Stimulated activated CD8-positive, alpha-beta memory T cell treated with anti-CD3 and anti-CD28 coated beads, Interleukin-12 subunit alpha, Interleukin-12 subunit beta, amount 100 ng/mL, for 24 hours (primary cell): Measurements from ENCODE around the gene TRAPPC10.

ENCODE experiments used
- DNase-seq: peaks from one replicate; pipeline ENCODE4 v3.0.0-alpha.2; 2020; ENCODE audit errors: extremely low read depth

Gene TRAPPC10

GRCh38 chr21:44011579-44012473 lies at the start of gene TRAPPC10:
Gene TRAPPC10, plus strand, starts transcription at chr21:44012309. Its CDS starts 185 bp downstream, at chr21:44012494.
- peak; percentile 55 for DNase-seq

- DNase-seq: no peak
These were observed 46.1 kb upstream of the TRAPPC10 start for GRCh38 chr21:43965911-43966585.

GRCh38 chr21:43966946-43967512 lies 45.1 kb upstream of the TRAPPC10 start:
- no peak for DNase-seq

DNA sequence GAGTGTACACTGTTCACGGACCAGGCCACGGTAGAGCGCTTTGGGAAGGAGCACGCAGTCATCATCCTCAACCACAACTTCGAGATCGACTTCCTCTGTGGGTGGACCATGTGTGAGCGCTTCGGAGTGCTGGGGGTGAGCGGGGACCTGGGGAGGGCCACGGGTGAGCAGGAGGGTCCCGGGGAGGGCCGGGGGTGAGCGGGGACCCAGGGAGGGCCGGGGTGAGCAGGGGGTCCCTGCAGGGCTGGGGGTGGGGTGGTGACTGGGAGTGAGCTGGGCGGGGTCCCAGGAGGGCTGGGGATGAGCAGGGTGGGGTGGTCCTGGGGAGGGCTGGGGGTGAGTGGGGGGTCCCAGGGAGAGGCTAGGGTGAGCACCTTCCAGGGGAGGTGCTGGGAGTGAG lies 44.1 kb upstream of the TRAPPC10 start:
- no peak for DNase-seq

DNA sequence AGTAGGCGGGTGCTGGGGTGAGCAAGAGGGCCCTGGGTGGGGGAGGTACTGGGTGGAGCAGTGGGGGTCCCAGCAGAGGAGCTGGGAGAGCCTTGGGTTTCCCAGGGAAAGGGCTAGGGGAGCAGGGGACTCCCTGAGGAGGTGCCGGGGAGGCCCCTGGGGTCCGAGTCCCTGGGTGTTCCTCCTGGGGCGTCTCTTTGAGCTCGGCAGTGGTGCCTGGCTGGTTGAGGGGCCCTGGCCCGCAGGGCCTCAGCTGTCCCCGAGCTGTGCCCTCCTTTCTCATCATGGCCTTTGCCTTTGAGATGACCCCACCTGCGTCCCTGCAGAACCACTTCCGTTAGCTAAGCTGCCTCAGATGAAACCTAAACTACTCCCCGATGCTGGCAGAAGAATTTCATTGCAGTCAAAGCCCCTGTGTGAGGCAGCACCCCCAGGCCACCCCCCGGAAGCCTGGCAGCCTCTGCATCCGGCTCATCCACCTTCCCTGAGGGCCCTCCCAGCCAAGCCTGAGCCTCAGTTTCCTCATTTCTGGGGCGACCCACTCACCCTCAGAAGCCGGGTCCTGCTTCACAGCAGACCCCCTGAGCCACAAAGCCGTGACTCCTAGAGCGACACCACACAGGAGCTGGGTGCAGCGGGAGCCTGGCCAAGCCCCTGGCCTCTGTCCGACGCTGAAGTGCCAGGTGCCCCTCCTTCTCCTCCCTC lies 43.5 kb upstream of the TRAPPC10 start:
- DNase-seq: no peak

GRCh38 chr21:43969115-43969444 lies 43.0 kb upstream of the TRAPPC10 start:
- DNase-seq: no peak

- DNase-seq: no peak
These were observed 41.6 kb upstream of the TRAPPC10 start for GRCh38 chr21:43970551-43970950.

DNA sequence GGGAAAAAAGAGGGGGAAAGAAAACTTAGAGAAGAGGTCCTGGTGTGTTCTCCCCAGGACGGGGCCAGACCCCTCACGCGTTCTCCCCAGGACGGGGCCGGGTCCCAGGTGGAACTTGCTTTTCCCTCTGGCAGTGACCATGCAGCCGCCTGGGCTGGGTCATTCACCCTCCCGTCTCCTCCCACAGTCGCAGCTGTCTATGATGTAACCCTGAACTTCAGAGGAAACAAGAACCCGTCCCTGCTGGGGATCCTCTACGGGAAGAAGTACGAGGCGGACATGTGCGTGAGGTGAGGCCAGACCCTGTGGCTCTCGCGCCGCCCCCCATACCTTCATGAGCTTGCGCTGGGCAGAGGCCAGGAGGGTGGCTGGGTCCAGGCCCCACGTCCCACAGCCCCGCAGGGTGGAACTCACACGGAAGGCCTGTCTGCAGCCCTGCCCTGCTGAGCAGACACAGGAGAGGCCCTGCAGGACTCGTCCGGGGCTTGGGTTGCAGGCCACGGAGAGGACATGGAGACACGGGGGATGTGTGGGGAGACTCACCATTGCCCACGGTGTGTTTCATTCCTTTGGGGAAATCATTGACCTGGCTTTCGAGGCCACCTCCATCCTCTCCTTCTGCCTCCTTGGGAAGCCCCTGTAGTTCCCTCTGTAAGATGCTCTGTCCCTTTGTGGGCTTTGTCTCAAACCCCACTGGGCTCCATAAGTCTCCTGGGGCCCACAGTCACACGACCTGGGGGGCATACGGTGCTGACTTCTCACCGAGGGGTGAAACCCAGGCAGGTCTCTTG lies 40.7 kb upstream of the TRAPPC10 start:
- DNase-seq: no peak

DNA sequence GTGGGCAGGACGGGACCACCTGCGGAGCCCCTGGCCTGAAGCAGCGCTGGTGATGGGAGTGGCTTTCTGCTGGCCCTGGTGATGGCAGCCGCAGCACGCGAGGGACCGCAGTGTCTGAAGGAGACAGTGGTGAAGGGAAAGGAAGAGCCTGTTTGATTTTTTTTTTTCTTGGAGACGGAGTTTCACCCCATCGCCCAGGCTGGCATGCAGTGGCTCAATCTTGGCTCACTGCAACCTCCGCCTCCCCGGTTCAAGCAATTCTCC lies 40.2 kb upstream of the TRAPPC10 start:
- no peak for DNase-seq

DNA sequence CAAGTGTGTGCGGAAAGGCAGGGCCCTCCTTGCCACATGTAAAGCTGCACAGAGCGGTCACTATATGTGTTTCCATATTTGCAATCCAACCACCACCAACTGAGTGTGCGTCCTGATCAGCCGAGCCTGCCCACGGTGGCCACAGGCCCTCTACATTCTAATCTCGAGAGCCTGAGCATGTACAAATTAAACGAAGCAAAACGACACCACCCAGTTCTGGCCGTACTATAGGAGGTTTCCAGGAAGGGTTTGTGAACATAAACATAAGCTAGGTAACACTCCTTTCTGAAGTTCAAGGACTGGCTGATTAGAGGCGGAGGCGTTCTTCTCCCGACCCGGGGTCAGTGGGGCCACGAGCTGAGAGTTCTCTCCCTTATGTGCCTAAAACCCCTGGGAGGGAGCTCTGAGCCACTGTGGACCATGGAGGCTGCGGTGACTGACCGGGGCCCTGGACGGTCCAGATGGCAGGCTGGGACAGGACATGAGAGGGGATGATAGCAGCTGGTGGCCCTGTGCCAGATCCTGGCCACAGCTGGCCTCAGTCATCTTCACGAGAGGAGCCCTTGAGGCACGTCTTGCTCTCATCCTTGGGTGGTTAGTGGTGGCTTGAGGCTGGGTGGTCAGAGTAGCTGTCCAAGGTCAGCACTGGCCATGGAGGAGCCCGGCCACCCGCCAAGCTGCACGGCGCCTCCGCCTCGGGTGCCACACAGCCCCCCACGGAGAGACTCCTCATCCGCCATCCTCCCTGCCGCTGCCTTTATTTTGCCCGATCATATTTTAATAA lies 39.1 kb upstream of the TRAPPC10 start:
- no peak for DNase-seq

DNA sequence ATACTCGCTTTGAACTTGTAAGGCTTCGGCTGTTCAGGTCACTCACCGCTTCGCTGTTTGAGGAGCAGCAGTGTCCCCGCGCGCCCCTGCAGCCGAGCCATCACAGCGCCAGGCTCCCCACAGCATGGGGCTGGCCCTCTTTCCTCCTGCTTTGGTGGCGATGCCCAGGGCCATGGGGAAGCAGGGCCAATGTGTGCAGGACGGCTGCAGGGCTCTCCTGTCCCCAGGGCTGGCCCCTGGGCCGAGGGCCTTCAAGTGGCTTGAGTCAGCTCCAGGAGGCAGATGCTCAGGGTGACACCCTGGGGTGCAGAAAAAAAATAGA lies 38.5 kb upstream of the TRAPPC10 start:
- DNase-seq: no peak

DNA sequence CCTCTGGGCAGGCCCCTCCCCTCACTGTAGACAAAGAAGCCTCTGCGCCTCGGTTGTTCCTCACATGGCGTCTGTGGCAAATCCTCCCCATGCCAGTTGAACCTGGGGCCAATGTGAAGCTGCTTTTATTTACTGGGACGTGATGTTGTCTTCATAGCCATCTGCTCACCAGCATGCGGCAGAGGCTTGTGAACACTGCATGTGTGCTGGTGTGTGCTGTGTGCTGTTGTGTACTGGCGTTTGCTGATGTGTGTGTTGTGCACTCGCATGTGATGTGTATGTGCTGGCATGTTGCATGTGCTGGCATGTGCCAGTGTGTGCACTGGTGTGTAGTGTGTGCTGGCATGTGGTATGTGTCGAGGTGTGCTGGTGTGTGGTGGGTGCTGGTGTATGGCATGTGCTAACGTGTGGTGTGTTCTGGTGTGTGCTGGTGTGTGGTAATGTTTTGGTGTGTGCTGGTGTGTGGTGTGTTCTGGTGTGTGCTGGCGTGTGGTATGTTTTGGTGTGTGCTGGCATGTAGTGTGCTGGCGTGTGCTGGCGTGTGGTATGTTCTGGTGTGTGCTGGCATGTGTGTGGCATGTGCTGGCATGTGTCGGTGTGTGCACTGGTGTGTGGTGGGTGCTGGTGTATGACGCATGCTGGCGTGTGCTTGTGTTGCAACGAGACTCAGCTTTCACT lies 37.2 kb upstream of the TRAPPC10 start:
- no peak for DNase-seq

DNA sequence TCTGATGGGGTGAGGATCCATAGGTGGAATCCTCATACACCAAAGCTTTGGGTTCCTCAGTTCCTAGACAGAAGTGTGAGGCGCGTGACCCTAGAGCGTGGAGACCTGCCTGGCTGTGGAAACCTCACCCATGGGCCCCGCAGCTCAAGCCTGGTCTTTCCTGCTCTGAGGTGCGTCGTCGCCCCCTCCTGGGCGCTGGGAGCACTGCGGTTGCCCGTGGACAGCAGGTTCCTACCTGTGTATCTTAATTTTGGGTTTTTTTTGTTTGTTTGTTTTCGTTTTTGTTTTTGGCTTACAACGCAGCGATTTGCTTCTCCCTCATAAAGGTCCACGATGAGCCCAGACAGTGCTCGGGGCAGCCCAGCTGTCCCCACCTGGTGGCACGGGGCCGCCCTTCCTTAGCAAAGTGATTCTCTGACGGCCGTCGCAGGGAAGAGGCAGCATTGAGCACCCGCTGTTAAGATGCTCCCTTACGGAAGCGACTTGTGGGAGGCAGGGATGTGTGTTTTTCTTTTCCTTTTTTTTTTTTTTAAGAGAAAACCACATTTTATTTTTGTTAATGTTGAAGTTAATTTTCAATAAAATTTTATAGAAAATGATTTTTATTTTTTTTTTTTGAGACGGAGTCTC lies 36.5 kb upstream of the TRAPPC10 start:
- peak; percentile 46 for DNase-seq

GRCh38 chr21:43976661-43977060 lies 35.4 kb upstream of the TRAPPC10 start:
- no peak for DNase-seq

GRCh38 chr21:43978060-43978459 lies 34.0 kb upstream of the TRAPPC10 start:
- DNase-seq: no peak

DNA sequence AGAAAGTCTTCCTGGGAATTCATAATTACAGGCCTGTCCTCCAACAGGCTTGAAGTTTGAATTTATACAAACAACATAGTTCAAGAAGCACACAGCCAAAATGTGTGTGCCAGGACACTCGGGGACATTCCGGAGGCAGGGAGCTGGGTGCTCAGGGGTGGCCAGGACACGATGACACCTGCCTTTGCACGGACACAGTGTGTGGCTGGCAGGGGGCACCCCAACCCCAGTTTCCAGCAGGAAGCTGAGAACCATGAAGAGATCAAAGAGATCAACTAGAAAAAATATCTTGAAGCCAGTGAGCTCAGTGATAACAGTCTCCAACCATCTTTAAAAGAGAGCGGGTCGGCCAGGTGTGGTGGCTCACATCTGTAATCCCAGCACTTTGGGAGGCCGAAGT lies 32.5 kb upstream of the TRAPPC10 start:
- DNase-seq: no peak

- DNase-seq: no peak
These were observed 30.8 kb upstream of the TRAPPC10 start for GRCh38 chr21:43981151-43981870.

GRCh38 chr21:43981871-43982210 lies 30.3 kb upstream of the TRAPPC10 start:
- DNase-seq: no peak

DNA sequence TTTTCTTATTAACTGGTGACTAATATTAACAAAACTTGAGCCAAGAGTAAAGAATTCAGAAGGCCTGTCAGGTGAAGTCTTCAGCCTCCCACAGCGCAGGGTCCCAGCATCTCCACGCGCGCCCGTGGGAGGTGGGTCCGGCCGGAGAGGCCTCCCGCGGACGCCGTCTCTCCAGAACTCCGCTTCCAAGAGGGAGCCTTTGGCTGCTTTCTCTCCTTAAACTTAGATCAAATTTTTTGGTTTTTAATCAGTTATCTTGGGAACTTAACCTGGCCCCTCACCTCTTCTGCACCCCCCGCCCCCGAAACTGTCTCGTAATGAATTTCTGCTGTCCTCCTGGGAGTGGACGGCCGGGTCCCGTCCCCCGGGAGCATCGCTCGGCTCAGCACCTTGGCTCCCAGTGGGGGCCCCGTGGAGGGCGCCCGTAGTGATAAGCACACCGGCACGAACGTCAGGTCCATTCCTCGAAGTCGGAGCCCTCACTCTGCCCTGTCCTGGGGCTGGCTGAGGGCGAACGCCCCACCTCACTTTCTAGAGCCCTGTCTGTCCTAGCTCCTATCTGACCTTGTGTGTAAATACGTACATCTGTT lies 29.5 kb upstream of the TRAPPC10 start:
- no peak for DNase-seq
